HG02970 (cell line): ENCODE data around the gene ADH1C.
"Not testable (repeated sequence)": the region's sequence is repeated elsewhere in the genome, so short reads cannot be mapped to it uniquely, and the experiment has no call there.

Source experiments
- ATAC-seq: cut with Tn5 transposase; IDR thresholded peaks from one replicate; pipeline ENCODE4 v1.9.1; 2021; ENCODE audit warnings: mild to moderate bottlenecking, moderate library complexity, moderate number of reproducible peaks; ENCODE audit not compliant: unreplicated experiment, low FRiP score

Gene ADH1C

DNA sequence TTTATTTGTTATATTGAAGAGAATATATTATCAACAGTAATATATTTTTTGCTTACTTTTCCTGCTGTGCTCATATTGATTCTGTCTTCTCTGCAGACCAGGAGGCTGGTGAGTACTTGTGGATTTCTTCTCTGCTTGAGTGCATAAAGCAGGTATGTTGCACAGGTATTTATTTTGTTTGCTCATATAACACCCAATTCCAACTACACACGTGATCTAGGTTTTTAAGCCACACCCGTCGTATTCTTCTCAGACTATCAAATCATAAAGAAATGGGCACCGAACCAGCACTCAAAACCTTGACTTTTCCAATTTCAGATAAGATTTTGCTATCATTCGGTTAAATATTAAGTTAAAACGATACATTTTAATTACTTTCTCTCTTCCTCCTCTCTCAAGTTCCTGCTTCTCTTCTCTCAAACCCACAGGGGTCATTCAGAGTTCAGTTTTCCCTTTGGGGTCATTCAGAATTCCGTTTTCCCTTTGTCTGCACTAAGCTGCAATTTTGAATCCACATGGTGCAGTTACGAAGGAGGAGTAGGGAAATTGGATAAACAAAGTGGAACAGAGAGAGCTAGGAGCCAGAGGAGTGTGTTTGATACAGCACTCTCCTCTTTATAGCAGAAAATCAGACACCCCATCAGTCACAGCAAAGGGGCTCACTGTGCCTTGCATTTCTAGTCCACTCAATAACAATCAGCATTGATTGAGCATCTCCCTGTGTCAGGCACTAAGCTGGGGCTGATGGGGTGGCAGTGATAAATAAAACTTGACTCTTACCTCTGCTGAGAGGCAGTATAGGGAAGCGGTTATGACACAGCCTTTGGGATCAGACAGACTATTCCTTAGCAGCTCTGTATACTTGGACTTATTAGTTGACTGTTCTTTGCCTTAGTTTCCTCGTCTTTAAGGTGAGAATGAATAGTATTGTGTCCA, at the start of gene ADH1C:
TSS of gene ADH1C (minus strand) at position 145 of the 936 bp plus-strand sequence. CDS start at position 74, 71 bp downstream.
- ATAC-seq, result no peak

DNA sequence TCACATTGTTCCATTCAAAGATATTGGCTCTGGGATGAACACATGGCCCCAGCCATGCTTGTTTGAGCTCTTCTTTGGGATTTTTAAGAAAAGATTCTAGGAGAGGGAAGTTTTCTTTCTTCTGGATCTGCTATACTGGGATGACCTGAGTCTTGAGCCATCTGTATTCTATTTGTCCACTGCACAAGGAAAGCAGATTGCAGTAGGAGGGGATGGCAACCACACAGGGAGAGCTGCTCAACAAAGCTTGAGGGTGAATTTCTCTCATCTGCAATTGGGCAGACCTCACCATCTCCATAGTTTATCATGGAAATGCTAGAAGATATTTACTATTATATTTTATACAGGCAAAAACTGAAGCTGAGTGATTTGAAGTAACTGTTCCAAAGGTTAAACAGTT, 48.3 kb upstream of the ADH1C start:
- no peak for ATAC-seq

- ATAC-seq, result no peak
Observed at GRCh38 chr4:99399017-99399416, 46.5 kb upstream of the ADH1C start.

DNA sequence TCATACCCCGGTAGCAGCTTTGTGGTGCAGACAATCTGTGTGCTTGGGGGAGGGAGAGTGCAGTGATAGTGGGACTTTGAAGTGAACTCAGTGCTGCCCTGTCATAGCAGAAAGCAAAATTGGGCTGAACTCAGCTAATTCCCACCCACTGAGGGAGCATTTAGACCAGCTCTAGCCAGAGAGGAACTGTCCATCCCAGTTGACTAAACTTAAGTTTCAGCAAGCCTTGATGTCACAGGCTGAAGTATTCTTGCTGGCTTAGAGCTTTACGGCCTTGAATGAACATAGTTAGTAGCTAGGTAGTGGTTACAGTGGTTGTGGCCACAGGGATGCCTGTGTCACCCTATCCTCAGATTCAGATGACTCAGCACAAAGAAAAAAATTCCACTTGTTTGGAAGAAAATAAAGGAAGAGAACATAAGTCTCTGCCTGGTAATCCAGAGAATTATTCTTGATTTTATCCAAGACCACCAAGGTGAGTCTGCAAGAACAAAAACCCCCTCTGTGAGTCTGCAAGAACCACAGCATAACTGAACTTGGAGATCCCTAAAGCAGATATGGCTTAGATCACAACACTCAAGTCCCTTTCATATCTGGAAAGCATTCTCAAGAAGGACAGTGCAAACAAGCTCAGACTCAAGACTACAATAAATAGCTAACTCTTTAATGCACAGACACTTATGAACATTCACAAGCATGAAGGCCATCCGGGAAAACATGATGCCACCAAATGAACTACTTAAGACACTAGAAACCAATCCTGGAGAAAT, 43.2 kb upstream of the ADH1C start:
- ATAC-seq, result no peak

GRCh38 chr4:99394896-99395295, 42.4 kb upstream of the ADH1C start:
- no peak for ATAC-seq

DNA sequence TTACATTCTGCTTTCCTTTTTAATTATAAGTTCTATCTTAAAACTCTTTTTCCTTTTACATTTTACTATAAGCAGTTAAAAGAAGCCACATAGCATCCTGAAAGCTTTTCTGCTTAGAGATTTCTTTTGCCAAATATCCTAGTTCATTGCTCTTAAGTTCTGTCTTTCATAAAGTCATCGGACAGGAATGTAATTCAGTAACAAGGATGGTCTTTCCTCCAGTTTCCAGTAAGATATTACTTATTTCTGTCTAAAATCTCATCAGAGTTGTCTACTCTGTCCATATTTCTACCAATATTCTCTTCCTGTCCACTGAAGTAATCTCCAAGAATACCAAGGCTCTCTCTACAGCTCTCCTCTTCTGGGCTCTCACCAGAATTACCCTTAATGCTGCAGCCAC, 37.5 kb upstream of the ADH1C start:
- ATAC-seq, result no peak

DNA sequence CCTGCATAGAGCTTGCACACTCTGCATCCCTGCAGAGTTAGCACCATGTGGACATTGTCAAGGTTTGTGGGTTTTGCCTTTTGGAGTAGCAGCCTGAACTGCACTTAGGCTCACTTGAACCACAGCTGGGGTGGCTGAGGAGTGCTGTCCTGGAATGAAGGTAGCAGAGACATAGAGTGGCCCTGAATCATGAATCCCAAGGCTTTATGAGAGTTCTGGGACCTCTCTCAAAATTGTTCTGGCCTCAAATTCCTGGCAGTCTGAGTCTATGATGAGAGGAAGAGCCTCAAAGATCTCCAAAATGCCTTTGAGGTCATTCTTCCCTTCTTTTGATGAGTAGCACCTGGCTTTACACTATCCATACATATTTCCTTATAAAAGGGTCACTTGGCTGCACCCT, 37.1 kb upstream of the ADH1C start:
- no peak for ATAC-seq

GRCh38 chr4:99383833-99384392, 31.4 kb upstream of the ADH1C start:
- ATAC-seq, result no peak

GRCh38 chr4:99383399-99383798, 30.9 kb upstream of the ADH1C start:
- no peak for ATAC-seq

DNA sequence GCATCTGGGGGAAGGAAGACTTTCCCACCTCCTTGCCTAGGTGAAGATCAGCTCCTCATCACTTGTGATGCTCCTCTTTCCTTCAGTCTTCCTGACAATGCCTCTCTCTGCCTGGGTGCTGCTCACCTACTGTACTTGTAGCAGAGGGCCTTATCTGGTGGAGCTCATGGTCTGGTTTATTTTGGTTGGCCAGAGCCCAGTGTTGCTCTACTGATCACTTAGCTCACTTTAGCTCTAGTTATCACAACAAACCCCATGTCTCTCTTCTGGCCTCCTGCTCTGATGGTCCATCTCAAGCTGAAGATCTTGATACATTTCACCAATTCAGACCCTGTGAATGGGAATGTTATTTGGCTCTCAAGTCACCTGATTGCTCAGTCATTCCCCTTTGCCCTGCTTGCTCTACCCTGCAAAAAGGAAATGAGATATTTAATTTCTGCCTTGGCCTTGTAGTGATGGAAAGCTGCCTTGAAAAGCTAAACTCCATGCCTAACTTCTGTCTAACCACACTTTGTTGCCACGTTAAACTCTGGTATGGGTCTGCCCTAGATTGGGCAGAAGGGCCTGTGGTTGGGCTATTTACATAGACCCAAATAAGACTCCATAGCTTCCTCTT, 30.3 kb upstream of the ADH1C start:
- no peak for ATAC-seq

DNA sequence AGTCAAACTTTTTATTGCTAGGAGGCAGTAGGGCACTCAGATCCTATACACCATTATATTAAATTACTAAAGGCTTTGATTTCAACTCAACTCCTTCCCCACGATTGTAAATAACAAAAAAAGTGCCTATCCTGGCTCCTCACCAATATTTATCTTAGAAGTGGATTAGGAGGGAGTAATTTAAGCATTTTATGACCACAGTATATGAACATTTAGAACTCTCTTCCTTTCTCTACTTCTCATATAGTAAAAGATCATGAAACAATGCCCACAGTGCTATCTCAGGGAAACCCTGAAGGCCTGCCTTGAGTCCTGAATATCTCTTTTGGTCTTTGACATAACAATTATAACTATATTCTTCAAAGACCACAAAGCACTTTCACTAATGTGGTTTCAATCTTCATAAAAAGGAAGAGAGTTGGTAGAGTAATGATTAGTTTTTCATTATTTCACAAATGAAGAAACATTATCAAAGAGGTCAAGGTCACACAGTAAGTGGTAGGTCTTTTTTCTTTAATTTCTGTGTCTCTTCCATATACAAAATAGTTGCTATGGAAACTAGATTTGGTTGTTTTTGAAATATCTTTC, 29.1 kb upstream of the ADH1C start:
- no peak for ATAC-seq

DNA sequence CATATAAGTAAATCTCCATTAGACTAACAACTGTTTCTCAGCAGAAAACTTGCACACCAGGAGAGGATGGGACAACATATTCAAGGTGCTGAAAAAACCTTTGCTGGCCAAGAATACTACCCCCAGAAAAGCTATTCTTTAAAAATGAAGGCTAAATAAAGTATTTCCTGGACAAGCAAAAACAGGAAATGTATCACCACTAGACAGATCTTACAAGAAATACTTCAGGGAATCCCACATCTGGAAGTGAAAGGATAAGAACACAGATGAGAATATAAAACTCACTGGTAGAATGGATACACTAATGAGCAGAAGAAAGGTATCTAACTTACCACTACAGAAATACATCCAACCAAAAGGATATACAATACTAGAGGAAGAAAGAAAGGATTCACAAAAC, 27.0 kb upstream of the ADH1C start:
- ATAC-seq, result no peak

- no peak for ATAC-seq
Observed at GRCh38 chr4:99378876-99379275, 26.3 kb upstream of the ADH1C start.

GRCh38 chr4:99377341-99377740, 24.8 kb upstream of the ADH1C start:
- ATAC-seq, result not testable (repeated sequence)

- ATAC-seq, result not testable (repeated sequence)
Observed at GRCh38 chr4:99372464-99372863, 19.9 kb upstream of the ADH1C start.

DNA sequence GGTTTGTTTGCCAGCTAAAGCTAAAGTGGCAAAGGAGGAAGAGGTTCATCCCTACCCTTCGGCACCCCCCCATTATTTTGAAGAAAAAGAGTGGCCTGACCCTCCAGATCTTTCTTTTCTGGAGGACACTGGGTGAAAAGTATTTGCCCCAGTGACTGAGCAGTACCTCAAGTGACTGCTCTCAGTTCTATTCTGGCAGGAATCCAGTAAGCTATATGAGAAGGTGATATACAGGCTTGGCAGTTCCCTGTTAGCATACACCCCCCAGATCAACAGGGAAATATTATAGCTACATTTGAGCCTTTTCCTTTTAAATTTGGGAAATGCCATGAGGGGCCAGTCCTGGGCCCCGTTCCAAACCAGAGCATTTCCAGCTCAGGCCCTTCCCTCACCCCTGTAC, 15.3 kb upstream of the ADH1C start:
- not testable (repeated sequence) for ATAC-seq

DNA sequence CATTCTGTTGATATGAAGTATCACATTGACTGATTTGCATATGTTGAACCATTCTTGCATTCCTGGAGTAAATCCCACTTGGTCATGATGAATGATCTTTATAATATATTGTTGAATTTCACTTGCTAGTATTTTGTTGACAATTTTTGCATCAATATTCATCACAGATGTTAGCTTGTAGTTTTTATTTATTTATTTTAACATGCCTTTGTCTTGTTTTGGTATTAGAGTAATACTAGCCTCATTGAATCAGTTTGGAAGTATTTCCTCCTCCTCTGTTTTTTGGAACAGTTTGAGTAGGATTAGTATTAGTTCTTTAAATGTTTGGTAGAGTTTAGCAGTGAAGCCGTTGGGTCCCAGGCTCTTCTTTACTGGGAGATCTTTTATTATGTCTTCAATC, 13.9 kb upstream of the ADH1C start:
- no peak for ATAC-seq

GRCh38 chr4:99362768-99363167, 10.2 kb upstream of the ADH1C start:
- no peak for ATAC-seq

GRCh38 chr4:99361899-99362275, 9.3 kb upstream of the ADH1C start:
- ATAC-seq, result no peak

- no peak for ATAC-seq
Observed at GRCh38 chr4:99361268-99361898, 8.8 kb upstream of the ADH1C start.
